HG02588 (cell line): Measurements from ENCODE around the gene ATP5F1C.

Experiments used
- ATAC-seq: cut with Tn5 transposase; IDR thresholded peaks from one replicate; pipeline ENCODE4 v1.9.1; 2021; ENCODE audit warnings: mild to moderate bottlenecking, moderate library complexity; ENCODE audit not compliant: unreplicated experiment

Gene ATP5F1C

GRCh38 chr10:7836571-7836970 lies 48.6 kb downstream of the ATP5F1C start:
- ATAC-seq, result no peak

GRCh38 chr10:7846591-7846990 lies 58.6 kb downstream of the ATP5F1C start:
- no peak for ATAC-seq

- ATAC-seq, result no peak
Observed at GRCh38 chr10:7853226-7853842, 65.4 kb downstream of the ATP5F1C start.

- no peak for ATAC-seq
Observed at GRCh38 chr10:7853890-7854289, 65.9 kb downstream of the ATP5F1C start.

- ATAC-seq, result no peak
Observed at GRCh38 chr10:7855205-7855604, 67.2 kb downstream of the ATP5F1C start.

GRCh38 chr10:7856678-7857077 lies 68.7 kb downstream of the ATP5F1C start:
- ATAC-seq, result no peak

GRCh38 chr10:7857262-7857661 lies 69.3 kb downstream of the ATP5F1C start:
- no peak for ATAC-seq
